ENCODE measurements around the gene INVS.
"Not testable (repeated sequence)": the region's sequence is repeated elsewhere in the genome, so short reads cannot be mapped to it uniquely, and the experiment has no call there.

INVS gene

GRCh38 chr9:100220936-100221335, 121.9 kb downstream of the INVS start:
- no peak for DNase-seq (ENCODE audit: low read depth, low spot score)
- in situ Hi-C loops (cut with HindIII; ENCODE audit: low sequenced_read_pairs), result no loop called here
- no peak overlapping the region for H3K4me3 ChIP-seq (ENCODE audit: low read depth, low read length)
- no peak for TF ChIP-seq CTCF (IDR thresholded peaks at IDR 0.05; ENCODE audit: low read depth, low read length)

- peak; percentile 12 for DNase-seq (ENCODE audit: low read depth, low spot score)
- no peak overlapping the region for H3K4me3 ChIP-seq (ENCODE audit: low read depth, low read length)
Observed at GRCh38 chr9:100221538-100221937, 122.5 kb downstream of the INVS start.

GRCh38 chr9:100222674-100223073, 123.6 kb downstream of the INVS start:
- DNase-seq (ENCODE audit: low read depth, low spot score), result peak; percentile 58
- no peak overlapping the region for H3K4me3 ChIP-seq (ENCODE audit: low read depth, low read length)
- in situ Hi-C loops (cut with HindIII; ENCODE audit: low sequenced_read_pairs), result no loop called here
- peak; percentile 47 for TF ChIP-seq CTCF (IDR thresholded peaks at IDR 0.05; ENCODE audit: low read depth, low read length)

More at GRCh38 chr9:100221538-100221937, 122.5 kb downstream of the INVS start:
- TF ChIP-seq CTCF (IDR thresholded peaks at IDR 0.05; ENCODE audit: low read depth, low read length), result no peak
- in situ Hi-C loops (cut with HindIII; ENCODE audit: low sequenced_read_pairs), result no loop called here

GRCh38 chr9:100227636-100228035, 128.6 kb downstream of the INVS start:
- in situ Hi-C loops (cut with HindIII; ENCODE audit: low sequenced_read_pairs), result no loop called here
- DNase-seq (ENCODE audit: low read depth, low spot score), result no peak
- no peak for TF ChIP-seq CTCF (IDR thresholded peaks at IDR 0.05; ENCODE audit: low read depth, low read length)
- H3K4me3 ChIP-seq (ENCODE audit: low read depth, low read length), result no peak overlapping the region

- no peak for TF ChIP-seq CTCF (IDR thresholded peaks at IDR 0.05; ENCODE audit: low read depth, low read length)
Observed at GRCh38 chr9:100228352-100228869, 129.4 kb downstream of the INVS start.

GRCh38 chr9:100229136-100229535, 130.1 kb downstream of the INVS start:
- no peak for DNase-seq (ENCODE audit: low read depth, low spot score)
- no peak for TF ChIP-seq CTCF (IDR thresholded peaks at IDR 0.05; ENCODE audit: low read depth, low read length)
- H3K4me3 ChIP-seq (ENCODE audit: low read depth, low read length), result no peak overlapping the region
- in situ Hi-C loops (cut with HindIII; ENCODE audit: low sequenced_read_pairs), result no loop called here

More at GRCh38 chr9:100228352-100228869, 129.4 kb downstream of the INVS start:
- H3K4me3 ChIP-seq (ENCODE audit: low read depth, low read length), result no peak overlapping the region
- in situ Hi-C loops (cut with HindIII; ENCODE audit: low sequenced_read_pairs), result no loop called here
- no peak for DNase-seq (ENCODE audit: low read depth, low spot score)

- no peak for TF ChIP-seq CTCF (IDR thresholded peaks at IDR 0.05; ENCODE audit: low read depth, low read length)
- in situ Hi-C loops (cut with HindIII; ENCODE audit: low sequenced_read_pairs), result no loop called here
- no peak for DNase-seq (ENCODE audit: low read depth, low spot score)
- H3K4me3 ChIP-seq (ENCODE audit: low read depth, low read length), result no peak overlapping the region
Observed at GRCh38 chr9:100229561-100229960, 130.5 kb downstream of the INVS start.

GRCh38 chr9:100236986-100237385, 137.9 kb downstream of the INVS start:
- in situ Hi-C loops (cut with HindIII; ENCODE audit: low sequenced_read_pairs); DNase-seq (ENCODE audit: low read depth, low spot score); H3K4me3 ChIP-seq (ENCODE audit: low read depth, low read length): not testable (repeated sequence)

Data from astrocyte of the spinal cord (primary cell).